HuH-7.5 (cell line): ENCODE results near the gene IL25.
"Not testable (repeated sequence)": the region's sequence is repeated elsewhere in the genome, so short reads cannot be mapped to it uniquely, and the experiment has no call there.

Experiments used
- DNase-seq: peaks from one replicate; pipeline ENCODE4 v3.0.0; 2011; ENCODE audit warnings: low spot score

Gene IL25

DNA sequence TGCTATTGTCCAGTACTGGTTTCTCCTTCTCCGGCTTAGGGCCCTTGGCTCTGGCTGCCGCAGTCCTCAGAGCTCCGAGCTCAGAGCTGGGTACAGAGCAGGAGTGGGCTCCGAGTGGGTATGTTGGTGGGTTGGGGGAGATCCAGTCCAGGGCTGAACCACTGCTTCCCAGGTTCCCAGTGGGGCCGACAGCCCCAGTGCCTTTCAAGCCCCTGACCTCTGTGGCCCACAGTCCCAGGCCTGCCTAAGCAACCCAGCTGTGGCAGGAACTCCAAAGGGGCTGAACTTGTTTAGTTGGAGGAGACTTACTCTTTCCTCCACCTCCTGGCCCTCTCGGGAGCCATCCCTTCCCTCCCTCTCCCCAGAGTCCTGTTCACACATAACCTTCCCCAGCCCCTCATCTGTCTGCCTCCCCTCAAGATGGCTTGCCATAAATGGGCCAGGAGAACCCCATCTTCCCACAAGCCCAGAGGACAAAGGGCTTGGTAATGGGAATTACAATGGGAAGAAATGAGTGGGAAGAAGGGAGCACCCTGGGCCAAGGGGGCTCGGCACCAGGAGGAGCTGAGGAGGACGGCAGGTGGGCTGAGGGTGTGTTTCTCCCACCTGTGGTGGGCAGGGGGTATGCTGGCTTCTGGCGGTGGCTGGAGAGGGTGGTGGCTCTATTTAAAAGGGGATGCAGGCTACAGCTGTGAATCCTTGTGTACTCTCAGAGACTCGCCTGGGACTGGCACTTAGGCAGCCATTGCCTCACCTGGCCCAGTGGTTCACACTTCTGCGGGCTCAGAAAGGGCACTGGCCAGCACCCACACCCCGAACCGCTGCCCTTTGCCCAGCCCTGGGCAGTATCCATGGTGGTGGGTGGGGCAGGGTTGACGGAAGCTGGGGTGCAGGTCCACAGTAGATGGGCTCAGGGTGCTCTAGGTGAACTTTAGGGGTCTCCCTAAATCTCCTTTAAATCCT is 39.2 kb downstream of the IL25 start:
- DNase-seq = no peak

DNA sequence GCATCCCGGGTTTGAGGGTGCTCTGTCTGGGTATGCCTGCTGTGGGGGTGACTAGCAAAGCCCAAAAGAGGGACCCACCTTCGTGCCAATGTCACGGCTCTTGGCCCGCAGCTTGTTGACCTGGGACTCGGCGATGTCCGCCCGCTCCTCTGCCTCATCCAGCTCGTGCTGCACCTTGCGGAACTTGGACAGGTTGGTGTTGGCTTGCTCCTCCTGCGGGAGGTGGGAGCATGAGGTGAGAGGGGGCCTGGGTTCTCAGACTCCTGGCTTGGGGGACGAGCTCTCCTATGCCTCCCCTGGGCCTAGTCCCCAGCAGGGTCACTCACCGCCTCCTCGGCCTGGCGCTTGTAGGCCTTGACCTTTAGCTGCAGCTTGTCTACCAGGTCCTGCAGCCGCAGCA is 41.1 kb downstream of the IL25 start:
- no peak for DNase-seq

DNA sequence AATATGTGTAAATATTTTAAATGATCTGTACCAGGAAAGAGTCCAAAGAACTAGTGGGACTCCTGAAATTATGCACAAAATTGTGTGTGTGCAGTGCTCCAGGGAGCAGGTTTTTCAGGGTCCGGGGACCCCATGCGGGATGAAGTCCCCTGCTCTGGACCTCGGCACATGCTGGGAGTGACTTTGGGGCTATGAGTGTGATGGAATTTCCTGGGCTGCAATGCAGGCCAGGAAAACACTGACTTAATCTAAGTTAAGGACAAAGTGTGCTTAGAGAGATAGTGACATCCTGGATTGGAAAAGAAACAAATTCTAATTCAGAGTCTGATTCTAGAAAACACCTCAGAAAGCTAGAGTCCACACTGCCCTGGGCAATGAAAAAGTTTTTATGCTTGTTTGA is 41.6 kb downstream of the IL25 start:
- no peak for DNase-seq

DNA sequence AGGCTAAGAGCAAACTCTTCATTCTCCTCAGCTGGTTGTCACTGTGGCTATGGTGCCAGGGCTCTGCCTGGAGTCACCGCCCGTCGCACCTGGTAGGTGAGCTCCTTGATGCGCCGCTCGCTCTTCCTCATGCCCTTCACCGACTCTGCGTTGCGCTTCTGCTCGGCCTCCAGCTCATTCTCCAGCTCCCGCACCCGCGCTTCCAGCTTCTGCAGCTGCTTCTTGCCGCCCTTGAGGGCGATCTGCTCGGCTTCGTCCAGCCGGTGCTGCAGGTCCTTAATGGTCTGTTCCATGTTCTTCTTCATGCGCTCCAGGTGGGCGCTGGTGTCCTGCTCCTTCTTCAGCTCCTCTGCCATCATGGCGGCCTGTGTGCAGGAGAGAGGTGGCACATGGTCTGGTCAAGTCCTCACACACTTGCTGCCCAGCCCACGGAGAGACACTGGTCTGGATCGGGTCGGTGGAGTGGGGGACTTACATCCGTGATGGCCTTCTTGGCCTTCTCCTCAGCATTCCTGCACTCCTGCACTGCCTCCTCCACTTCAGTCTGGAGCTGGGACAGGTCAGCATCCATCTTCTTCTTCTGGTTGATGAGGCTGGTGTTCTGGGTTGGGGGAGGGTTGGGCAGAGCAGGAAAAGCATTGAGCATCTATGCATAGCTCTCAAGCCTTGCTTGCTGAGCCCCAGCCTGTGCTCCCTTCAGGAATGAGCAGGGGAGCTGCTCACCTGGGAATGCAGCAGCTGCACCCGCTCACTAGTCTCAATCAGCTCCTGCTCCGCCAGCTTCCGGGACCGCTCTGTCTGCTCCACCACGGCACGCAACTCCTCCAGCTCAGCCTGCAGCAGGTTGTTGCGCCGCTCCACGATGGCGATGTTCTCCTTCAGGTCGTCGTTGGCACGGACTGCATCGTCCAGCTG is 42.6 kb downstream of the IL25 start:
- no peak for DNase-seq

DNA sequence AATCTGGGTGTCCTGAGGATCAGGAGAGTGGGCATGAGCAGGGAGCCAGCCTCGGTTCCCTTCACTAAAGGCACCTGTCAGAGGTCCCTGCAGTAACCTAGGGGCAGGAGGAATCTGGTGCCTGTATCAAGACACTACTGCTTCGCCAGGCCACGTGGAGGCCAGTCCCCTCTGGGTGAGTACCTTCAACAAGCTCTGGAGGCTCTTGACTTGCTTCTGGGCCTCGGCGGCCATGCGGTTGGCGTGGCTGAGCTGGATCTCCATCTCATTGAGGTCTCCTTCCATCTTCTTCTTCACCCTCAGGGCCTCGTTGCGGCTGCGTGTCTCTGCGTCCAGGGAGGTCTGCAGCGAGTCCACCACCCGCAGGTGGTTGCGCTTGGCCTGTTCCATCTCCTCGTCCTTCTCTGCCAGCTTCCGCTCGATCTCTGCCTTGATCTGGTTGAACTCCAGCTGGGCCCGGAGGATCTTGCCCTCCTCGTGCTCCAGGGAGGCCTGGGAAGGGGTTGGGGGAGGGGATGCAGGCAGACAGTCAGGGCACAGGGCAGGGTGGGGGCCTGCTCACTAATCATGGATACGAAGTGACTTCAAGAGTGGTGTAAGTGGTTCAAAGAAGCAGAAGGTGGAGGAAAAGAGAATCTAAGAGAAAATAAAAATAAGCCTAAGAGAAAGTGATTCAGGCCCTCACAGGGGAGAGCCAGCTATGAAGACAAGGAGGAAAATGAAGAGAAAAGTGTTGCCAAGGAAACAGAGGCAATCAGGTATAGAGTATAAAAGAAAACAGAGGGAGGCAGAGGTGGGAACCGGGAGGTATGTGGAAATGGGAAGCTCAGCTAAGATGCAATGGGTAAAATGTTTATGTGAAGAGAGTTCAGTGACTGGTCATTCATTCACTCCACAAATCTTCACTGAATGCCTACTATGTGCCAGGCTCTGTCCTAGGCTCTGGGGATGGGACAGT is 43.5 kb downstream of the IL25 start:
- DNase-seq = no peak

DNA sequence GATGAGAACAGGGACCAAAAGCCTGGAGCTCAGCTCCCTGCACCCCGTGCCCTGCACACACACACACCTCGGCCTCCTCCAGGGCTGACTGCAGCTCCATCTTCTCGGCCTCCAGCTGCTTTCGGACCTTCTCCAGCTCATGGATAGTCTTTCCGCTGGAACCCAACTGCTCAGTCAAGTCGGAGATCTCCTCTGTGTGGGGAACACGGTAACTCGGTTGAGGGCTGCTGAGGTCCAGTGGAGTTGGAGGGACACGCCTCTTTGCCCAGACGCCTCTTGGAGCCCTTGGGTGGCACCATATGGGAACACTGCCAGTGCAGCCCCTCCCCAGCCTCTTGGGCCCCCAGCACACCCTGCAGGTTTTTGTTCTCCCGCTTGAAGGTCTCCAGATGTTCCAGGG is 44.2 kb downstream of the IL25 start:
- DNase-seq = no peak

DNA sequence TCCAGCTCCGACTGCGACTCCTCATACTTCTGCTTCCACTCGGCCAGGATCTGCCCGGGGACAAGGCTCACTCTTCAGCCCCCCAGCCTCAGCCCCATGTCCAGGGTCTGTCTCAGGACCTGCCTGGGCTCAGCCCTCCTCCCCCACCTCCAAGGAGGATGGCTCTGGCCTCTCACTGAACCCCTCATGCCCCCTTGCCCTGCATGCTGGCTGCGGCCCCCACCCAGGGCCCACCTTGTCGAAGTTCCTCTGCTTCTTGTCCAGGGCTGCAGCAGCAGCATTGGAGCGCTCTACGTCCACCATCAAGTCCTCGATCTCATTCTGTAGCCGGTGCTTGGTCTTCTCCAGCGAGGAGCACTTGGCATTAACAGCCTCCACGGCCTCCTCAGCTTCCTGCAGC is 44.7 kb downstream of the IL25 start:
- not testable (repeated sequence) for DNase-seq

DNA sequence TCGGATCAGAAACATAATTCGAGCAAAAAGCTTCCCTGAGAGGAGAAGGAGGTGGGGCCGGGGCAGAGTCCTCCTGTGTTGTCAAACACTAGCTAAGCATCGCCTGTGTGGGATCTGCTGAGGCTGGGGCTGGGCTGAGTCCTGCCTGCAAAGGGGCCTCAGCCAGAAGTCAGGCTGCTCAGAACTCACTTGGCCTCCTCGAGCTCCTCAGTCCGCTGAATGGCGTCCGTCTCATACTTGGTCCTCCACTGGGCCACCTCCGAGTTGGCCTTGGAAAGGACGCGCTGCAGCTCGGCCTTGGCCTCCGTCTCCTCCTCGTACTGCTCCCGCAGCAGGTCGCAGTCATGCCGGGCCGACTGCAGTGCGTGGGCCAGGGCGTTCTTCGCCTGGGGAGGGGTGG is 45.4 kb downstream of the IL25 start:
- DNase-seq = no peak

DNA sequence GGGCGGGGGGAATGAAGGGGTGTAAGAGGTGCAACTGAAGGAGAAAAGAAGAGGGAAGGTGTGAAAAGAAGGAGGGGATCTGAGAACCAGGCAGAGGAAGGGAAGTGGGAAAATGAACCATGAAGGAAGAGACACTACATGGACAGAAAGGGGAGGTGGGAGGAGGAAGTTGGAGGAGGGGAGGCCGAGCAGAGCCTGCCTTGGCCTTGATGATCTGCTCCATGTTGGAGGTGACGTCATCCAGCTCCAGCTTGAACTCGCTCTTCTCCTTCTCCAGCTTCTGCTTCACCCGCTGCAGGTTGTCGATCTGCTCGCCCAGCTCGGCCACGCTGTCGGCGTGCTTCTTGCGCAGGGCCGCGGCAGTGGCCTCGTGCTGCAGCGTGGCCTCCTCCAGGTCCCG is 47.0 kb downstream of the IL25 start:
- not testable (repeated sequence) for DNase-seq

DNA sequence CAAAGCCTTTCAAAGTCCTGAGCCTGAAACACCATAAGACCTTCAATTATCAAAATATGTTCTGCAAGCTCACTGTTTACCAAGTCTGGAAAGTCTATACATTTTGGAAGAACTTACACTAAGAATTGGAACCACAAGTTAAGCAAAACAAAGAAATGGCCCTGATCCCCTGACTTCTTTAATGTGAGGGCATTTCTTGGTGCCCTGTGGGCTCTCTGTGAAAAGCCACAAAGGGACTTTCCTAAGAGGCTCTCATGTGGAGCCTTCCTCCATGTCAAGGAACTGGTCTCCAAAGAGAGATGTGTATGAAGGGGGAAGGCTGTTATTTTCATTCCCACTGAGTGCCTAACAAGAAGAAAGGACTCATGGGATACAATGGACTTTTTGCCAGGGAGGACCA is 49.0 kb downstream of the IL25 start:
- DNase-seq = no peak

DNA sequence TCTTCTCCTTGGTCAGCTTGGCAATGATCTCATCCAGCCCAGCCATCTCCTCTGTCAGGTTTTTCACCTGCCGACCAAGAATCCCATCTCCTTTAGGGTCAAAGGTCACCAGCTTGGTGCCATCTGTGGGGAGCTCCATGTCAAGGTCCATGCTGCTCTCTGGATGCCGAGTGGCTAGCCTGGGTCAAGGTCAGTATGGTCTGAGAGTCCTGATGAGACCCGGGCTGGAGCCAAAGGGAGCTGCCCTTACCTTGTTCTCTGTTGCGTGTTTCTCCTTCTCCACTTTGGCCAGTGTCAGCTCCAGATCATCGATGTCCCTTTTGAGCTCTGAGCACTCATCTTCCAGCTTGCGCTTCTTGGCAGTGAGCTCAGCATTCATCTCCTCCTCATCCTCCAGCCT is 51.0 kb downstream of the IL25 start:
- no peak for DNase-seq

DNA sequence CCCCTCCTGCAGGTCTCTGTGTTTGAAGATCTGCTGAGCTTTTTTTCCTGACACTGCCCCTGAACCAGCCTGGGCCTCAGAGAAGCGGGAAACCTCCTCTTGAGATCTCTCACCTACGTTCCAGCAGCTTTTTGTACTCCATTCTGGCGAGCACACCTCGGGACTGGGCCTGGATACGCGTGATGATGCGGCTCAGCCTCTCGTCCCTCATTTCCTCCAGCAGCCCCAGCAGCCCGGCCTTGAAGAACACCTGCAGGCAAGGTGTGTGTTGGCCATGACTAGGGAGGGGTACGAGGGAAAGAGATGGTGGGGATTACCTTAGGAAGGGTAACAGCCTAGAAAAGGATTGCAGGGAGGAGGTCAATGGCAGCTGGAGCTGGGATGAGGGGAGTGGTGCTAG is 52.6 kb downstream of the IL25 start:
- DNase-seq = no peak

DNA sequence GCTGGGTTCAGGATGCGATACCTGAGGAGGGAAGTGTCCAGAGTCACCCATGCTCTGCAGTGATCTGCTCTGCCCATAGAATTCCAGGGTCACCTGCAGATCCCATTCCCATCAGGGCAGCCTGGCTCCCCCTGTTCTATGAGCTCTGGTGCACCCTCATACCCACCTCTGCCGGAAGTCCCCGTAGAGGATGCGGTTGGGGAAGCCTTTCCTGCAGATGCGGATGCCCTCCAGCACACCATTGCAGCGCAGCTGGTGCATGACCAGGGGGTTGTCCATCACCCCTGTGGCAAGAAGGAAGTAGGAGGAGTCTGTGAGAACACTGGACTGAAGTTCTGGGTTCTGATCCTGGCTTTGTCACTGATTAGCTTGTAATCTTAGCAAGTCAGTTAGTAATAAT is 53.2 kb downstream of the IL25 start:
- DNase-seq = not testable (repeated sequence)
